ENCODE results near the gene TOX2. TPM values are rescaled to one million over a fixed set of nuclear protein-coding genes. Genes with fewer than 3 reads are reported as not detected.
A peak's percentile ranks its signal among the peaks of the same experiment; 100 is the strongest.

Gene TOX2
- polyA plus RNA-seq, 6 donors from 2014 or later, result 0.17 to 0.26 (median 0.26) TPM; not detected in 3

DNA sequence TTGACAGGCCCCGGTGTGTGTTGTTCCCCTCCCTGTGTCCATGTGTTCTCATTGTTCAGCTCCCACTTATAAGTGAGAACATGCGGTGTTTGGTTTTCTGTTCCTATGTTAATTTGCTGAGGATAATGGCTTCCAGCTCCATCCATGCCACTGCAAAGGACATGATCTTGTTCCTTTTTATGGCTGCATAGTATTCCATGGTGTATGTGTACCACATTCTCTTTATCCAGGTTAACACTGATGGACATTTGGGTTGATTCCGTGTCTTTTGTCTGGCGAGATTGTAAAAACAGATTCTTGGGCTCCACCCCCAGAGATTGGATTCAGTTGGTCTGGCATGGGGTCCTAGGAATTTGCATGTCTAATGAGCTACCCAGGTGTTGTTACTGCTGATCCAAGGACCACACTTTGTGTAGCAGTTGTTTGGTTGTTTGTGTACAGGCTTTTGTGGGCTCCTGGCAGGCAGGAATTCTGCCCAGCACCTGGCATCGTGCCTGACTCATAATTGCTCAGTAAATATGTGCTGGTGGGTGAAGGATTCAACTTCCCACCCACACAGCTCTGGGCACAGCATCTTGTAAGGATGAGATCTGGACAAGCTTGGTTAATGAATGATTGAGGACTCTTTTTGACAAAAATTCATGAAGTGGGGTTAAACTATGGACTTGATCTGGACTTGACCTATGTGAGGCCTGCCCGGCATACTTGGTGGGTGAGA, 5.2 kb downstream of the TOX2 start:
- H3K9me3 Mint-ChIP-seq, result peaks cover 0 to 9% (median 1%) of the 10 kb centered on the region in 7 donors
- H3K4me1 Mint-ChIP-seq, result peaks cover 6 to 22% (median 13%) of the 10 kb centered on the region in 3 donors
- no peak overlapping the region for H3K4me3 Mint-ChIP-seq
- DNase-seq (no peak), ATAC-seq (ENCODE audit: low read depth in 2 of 2) (no peak)
- H3K36me3 Mint-ChIP-seq, result no peaks in the 10 kb centered on the region
- H3K27ac Mint-ChIP-seq, result peak overlapping the region in 1 of 6 donors; percentile 24
- H3K27me3 Mint-ChIP-seq, result peaks cover 67 to 81% (median 75%) of the 10 kb centered on the region in 3 donors

DNA sequence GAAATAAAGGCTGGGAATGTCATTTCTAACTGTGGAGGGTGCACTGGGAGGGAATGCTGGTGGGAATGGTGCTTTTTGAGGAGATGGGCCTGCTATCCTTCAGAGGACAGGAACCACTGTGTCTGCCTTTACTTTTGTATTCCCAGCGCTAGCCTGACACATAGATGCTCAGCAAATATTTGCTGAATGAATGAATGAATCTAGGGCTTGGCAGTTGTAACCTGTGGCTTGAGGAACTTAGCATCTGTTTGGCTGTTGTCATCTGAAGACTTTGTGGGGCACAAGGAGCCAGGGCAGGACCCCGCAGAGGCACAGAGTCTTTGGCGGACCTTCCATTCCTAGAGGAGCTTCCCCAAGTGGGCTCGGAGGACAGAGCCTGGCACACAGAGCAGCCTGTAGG, 6.1 kb downstream of the TOX2 start:
- ATAC-seq (ENCODE audit: low read depth in 2 of 2) (no peak), DNase-seq (no peak)
- H3K27ac Mint-ChIP-seq, result no peak overlapping the region
- H3K4me1 Mint-ChIP-seq, result peaks cover 10 to 21% (median 11%) of the 10 kb centered on the region in 3 donors
- H3K4me3 Mint-ChIP-seq, result peak overlapping the region in 1 of 8 donors; percentile 29
- peaks cover 68 to 77% (median 77%) of the 10 kb centered on the region in 3 donors for H3K27me3 Mint-ChIP-seq
- peaks cover 0 to 9% (median 0%) of the 10 kb centered on the region in 7 donors for H3K9me3 Mint-ChIP-seq
- H3K36me3 Mint-ChIP-seq, result no peaks in the 10 kb centered on the region

DNA sequence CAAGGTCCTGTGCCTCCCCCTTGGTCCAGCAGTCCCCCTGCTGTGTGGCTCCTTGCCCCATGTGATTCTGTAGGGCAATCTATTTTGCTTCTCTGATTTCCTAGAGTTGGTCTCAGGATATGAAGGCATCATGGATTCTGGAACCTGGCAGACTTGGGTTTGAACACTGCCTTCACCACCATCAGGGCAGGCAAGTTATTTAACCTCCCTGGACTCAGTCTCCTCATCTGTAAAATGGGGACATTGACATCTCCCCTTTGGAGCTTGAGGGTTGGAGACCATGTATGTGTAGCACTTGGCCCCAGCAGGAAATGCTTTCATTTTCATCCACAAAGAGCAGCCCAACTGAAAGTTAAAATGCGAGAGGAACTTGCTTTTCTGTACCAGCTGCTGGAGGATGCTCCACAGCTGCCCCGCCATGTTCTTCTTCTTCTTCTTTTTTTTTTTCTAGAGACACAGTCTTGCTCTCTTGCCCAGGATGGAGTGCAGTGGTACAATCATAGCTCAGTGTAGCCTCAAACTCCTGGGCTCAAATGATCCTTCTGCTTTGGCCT, 6.7 kb downstream of the TOX2 start:
- H3K36me3 Mint-ChIP-seq, result no peaks in the 10 kb centered on the region
- ATAC-seq (ENCODE audit: low read depth in 2 of 2) (no peak), DNase-seq (no peak)
- H3K4me1 Mint-ChIP-seq, result peaks cover 9 to 21% (median 13%) of the 10 kb centered on the region in 3 donors
- no peak overlapping the region for H3K27ac Mint-ChIP-seq
- peaks cover 0 to 9% (median 0%) of the 10 kb centered on the region in 7 donors for H3K9me3 Mint-ChIP-seq
- H3K4me3 Mint-ChIP-seq, result no peak overlapping the region
- H3K27me3 Mint-ChIP-seq, result peaks cover 69 to 77% (median 72%) of the 10 kb centered on the region in 3 donors

DNA sequence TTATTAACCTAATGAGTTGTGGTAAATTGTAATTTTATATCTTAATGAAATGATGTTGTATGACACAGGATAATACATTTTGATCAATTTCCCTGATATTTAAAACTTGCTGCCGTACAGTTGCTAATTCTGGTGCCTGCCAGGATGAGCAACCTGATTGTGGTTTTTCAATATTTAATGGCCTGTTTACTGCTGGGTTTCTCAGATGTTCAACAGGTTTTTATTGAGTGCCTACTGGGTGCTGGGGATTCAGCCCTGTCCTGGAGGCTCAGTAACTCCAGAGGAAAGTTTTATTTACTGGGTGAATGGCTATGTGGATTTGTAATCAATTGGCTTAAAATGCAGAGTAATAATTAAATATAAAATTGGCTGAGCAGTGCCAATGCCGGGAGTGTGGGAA, 8.0 kb downstream of the TOX2 start:
- DNase-seq (no peak), ATAC-seq (ENCODE audit: low read depth in 2 of 2) (no peak)
- Mint-ChIP-seq H3K9me3 (peaks cover 0 to 9% (median 0%) of the 10 kb centered on the region in 7 donors), H3K27me3 (peaks cover 59 to 68% (median 62%) of the 10 kb centered on the region in 3 donors), H3K4me1 (peaks cover 5 to 15% (median 13%) of the 10 kb centered on the region in 3 donors), H3K27ac (no peak overlapping the region), H3K4me3 (no peak overlapping the region), H3K36me3 (no peaks in the 10 kb centered on the region)

DNA sequence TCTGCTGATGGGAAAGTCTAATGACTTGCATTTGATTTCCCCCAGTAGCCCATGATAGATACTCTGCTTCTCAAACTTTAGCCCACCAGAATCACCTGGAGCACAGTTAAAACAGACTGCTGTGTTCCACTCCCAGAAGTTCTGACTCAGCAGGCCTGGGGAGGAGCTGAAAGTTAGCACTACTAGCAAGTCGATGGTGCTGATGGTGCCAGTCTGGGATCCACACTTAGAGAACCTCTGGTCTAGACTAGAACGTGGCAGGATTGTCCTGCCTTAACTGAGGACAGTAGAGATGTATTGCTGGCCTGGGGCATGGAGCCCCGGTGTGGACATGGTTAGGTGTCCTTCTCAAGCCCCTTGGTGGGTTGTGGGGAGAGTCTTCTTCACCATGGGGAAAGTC, 8.7 kb downstream of the TOX2 start:
- no peak overlapping the region for H3K27ac Mint-ChIP-seq
- no peak overlapping the region for H3K4me3 Mint-ChIP-seq
- H3K9me3 Mint-ChIP-seq, result peaks cover 0 to 9% (median 1%) of the 10 kb centered on the region in 7 donors
- no peak for ATAC-seq (ENCODE audit: low read depth in 2 of 2)
- peaks cover 5 to 15% (median 13%) of the 10 kb centered on the region in 3 donors for H3K4me1 Mint-ChIP-seq
- no peak for DNase-seq
- H3K36me3 Mint-ChIP-seq, result no peaks in the 10 kb centered on the region
- H3K27me3 Mint-ChIP-seq, result peaks cover 51 to 62% (median 61%) of the 10 kb centered on the region in 3 donors

DNA sequence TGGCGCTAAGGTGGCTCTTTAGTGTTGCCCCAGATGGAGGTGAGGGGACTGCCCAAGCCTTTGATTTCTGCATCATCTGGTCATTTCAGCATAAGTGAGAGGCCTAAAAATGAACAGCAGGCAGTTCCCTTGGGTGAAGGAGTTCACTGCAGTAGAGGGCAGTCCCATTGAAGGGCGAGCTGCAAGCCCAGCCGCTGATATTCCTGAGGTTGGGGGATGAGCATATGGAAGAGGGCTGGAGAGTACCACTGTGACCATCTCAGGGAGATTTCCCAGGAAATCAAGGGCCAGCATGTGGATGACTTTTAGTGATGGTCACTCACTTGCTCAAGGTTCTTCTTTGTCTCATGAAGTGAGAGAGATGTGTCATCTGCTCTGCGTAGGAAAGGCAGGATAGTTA, 9.3 kb downstream of the TOX2 start:
- Mint-ChIP-seq H3K27ac (no peak overlapping the region), H3K4me1 (peaks cover 5 to 15% (median 13%) of the 10 kb centered on the region in 3 donors), H3K27me3 (peaks cover 46 to 62% (median 56%) of the 10 kb centered on the region in 3 donors), H3K4me3 (no peak overlapping the region), H3K9me3 (peaks cover 0 to 9% (median 1%) of the 10 kb centered on the region in 7 donors), H3K36me3 (no peaks in the 10 kb centered on the region)
- ATAC-seq (ENCODE audit: low read depth in 2 of 2) (no peak), DNase-seq (no peak)

DNA sequence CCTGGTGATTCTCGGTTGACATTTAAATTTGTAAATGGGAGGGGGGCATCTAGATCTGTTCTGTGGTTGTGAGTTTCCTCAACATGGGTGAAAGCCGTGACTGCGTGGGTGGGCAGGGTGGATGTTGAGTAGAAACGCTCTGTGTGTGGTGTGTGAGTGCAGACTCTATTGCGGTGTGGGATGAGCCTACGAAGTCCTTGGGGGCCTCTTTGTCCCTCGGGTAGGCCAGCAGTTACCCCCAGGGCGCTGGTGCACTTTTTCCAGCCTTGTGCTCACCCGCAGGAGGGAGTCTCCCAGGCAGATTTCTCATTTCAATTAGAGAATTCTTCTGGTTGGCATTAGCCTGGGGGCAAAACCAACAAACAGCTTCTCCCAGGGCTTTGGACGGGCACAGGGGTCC, 10.6 kb downstream of the TOX2 start:
- no peak for DNase-seq
- H3K4me1 Mint-ChIP-seq, result peaks cover 5 to 15% (median 13%) of the 10 kb centered on the region in 3 donors
- peak overlapping the region in 1 of 6 donors; percentile 5 for H3K27ac Mint-ChIP-seq
- ATAC-seq (ENCODE audit: low read depth in 2 of 2), result peak in 1 of 2 donors; percentile 28
- peaks cover 42 to 61% (median 47%) of the 10 kb centered on the region in 3 donors for H3K27me3 Mint-ChIP-seq
- peaks cover 0 to 3% (median 0%) of the 10 kb centered on the region in 7 donors for H3K9me3 Mint-ChIP-seq
- H3K36me3 Mint-ChIP-seq, result no peaks in the 10 kb centered on the region
- H3K4me3 Mint-ChIP-seq, result peak overlapping the region in 2 of 8 donors; percentile 18 to 60

DNA sequence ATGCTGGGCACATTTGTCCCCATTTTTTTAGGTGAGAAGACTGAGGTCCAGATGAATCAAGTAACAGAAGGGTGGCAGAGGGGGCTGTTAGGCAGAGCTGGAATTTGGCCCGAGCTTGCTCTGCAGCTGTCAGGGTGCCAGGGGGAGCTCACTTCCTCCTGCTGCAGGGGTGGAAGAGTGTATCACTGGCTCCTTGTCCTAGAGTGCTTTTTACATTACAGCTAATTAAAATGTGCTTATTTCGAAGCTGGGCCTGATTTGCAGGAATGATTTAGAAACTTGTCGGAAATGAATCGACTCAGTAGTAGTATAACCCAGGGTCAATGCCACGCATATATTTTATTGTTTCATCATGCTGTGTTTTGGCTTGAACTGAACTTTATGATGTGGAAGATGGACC, 11.1 kb downstream of the TOX2 start:
- H3K27me3 Mint-ChIP-seq, result peaks cover 38 to 55% (median 43%) of the 10 kb centered on the region in 3 donors
- H3K9me3 Mint-ChIP-seq, result peaks cover 0 to 3% (median 0%) of the 10 kb centered on the region in 7 donors
- peak overlapping the region in 2 of 6 donors; percentile 0 to 9 for H3K27ac Mint-ChIP-seq
- no peaks in the 10 kb centered on the region for H3K36me3 Mint-ChIP-seq
- no peak for DNase-seq
- H3K4me1 Mint-ChIP-seq, result peaks cover 5 to 15% (median 13%) of the 10 kb centered on the region in 3 donors
- H3K4me3 Mint-ChIP-seq, result peak overlapping the region in 3 of 8 donors; percentile 0 to 20 (median 18)
- no peak for ATAC-seq (ENCODE audit: low read depth in 2 of 2)

DNA sequence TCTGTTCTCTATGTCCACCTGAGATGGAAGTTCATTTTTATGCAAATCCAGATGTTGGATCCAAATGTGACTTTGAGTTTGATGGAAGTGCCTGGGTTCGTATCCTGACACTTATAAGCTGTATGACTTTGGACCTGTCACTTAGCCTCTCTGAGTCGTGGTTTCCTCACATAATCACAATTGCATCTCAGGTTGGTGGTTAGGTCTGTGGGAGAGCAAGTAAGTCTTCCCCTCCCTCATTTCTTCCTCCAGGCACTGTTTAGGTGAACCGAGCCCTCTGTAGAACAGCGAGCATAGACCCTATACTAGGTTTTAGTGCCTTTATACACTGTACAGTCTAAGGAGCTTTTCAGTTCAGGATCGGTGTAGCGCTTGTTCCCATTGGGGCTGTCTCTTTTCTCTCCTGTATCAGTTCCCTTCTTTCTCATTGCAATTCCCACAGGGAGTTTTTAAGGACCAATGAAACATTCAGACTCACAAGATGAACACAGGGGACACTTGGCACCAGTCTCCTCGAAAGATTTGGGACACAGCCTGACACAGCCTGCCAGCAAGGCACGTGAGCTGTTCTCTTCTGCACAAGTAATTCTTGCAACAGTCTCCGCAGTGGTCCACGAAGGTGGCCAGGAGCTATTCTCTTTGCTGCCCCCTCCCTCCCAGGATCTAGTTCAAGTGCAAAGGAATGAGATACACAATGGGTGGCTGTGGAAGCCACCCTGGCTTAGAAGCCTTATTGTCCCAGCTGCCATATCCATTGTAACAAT, 11.8 kb downstream of the TOX2 start:
- no peak for DNase-seq
- Mint-ChIP-seq H3K4me3 (no peak overlapping the region), H3K27ac (no peak overlapping the region), H3K9me3 (peaks cover 0 to 3% (median under 1%) of the 10 kb centered on the region in 7 donors), H3K27me3 (peaks cover 40 to 60% (median 42%) of the 10 kb centered on the region in 3 donors), H3K36me3 (no peaks in the 10 kb centered on the region), H3K4me1 (peaks cover 5 to 15% (median 13%) of the 10 kb centered on the region in 3 donors)
- ATAC-seq (ENCODE audit: low read depth in 2 of 2), result no peak

DNA sequence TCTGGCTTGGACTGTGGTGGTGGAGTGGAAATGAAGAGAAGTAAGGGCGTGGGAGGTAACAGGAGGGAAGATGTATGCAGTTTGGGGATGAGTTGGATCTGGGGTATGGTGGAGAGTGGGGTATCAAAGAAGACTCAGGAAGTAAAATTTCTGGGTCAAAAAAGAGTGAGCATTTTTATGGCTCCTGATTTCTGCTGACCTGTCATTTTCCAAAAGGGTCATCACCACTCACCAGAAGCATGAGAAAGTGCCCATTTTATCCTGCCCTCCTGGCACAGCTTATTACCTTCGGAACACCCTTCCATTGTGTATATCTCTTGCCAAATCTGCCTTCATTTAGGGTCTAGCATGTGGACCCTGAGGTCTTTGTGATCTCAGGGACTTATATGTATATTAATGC, 17.3 kb downstream of the TOX2 start:
- no peak overlapping the region for H3K4me3 Mint-ChIP-seq
- ATAC-seq (ENCODE audit: low read depth in 2 of 2), result no peak
- peaks cover 17 to 45% (median 44%) of the 10 kb centered on the region in 3 donors for H3K27me3 Mint-ChIP-seq
- H3K36me3 Mint-ChIP-seq, result no peaks in the 10 kb centered on the region
- no peaks in the 10 kb centered on the region for H3K4me1 Mint-ChIP-seq
- DNase-seq, result no peak
- peak overlapping the region in 1 of 6 donors; percentile 44 for H3K27ac Mint-ChIP-seq
- H3K9me3 Mint-ChIP-seq, result peaks cover 0 to 4% (median 1%) of the 10 kb centered on the region in 7 donors

DNA sequence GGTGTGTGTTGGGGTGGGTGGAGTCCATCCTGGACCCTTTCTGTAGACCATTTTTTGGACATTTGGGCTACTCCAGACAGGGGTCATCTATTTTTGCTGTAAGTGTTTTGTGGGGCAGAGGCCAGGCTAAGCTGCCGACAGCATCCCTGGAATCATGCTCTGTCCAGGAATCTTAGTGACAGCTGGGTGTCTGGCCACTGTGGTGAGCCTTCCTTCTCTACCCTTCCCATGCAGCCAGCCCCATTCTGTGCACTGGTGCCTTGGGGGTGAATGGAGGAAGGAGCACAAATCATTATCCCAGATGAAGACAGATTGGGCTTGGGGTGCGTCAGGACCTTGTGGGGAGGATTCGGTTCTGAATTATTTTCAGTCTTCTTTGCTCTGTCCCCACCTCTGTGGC, 20.2 kb downstream of the TOX2 start:
- DNase-seq (no peak), ATAC-seq (ENCODE audit: low read depth in 2 of 2) (no peak)
- no peaks in the 10 kb centered on the region for H3K36me3 Mint-ChIP-seq
- H3K9me3 Mint-ChIP-seq, result peaks cover 0 to 3% (median 1%) of the 10 kb centered on the region in 7 donors
- H3K4me3 Mint-ChIP-seq, result no peak overlapping the region
- peaks cover 13 to 42% (median 37%) of the 10 kb centered on the region in 3 donors for H3K27me3 Mint-ChIP-seq
- no peaks in the 10 kb centered on the region for H3K4me1 Mint-ChIP-seq
- H3K27ac Mint-ChIP-seq, result no peak overlapping the region

DNA sequence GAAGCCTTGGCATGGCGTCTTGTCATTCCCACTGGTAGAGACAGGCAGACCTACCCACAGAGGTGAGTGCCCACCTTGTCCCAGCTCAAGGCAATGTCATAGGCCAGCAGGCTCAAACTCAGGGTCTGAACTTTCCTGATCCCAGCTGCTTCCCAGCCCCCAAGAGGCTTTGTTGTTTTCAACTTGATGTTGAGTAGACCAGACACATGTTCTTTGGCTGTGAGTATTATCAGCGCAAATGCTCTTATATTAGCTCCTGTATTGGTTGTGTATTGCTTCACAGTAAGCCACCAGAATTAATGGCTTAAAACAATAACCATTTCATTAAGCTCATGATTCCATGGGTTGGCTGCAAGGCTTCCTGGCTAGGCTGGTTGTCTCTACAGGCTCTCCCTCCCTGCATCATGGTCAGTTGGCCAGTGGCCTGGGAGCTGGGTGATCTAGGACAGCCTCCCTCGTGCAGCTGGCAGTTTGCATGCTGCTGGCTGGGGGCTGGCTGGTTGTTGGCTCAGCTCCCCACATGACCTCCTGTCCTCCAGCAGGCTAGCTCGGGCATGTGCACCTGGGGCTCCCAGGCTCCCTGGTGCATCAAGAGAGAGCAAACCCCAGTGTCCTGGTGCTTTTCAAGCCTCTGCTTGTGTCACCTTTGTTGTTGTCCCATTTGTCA, 21.6 kb downstream of the TOX2 start:
- no peak overlapping the region for H3K27ac Mint-ChIP-seq
- peaks cover 13 to 38% (median 28%) of the 10 kb centered on the region in 3 donors for H3K27me3 Mint-ChIP-seq
- H3K9me3 Mint-ChIP-seq, result peaks cover 0 to 3% (median 1%) of the 10 kb centered on the region in 7 donors
- no peak overlapping the region for H3K4me3 Mint-ChIP-seq
- ATAC-seq (ENCODE audit: low read depth in 2 of 2) (no peak), DNase-seq (no peak)
- H3K36me3 Mint-ChIP-seq, result no peaks in the 10 kb centered on the region
- H3K4me1 Mint-ChIP-seq, result no peaks in the 10 kb centered on the region

DNA sequence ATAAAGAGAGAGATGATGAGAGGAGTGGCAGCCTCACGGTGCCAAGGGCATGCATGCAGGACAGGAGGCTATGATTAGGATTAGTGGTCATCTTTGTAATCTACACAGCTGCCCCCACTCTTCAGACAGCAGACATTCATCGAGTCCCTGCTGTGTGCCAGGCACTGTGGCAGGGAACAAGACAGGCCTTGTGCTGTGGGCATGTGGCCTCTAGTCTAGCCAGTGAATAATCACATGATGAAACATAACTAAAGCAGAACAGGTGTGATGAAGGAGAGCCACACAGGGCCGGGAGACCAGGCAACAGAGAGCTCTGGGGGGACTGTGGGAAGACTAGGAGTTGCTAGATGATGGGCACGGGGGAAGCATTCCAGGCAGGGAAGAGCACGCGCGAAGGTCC, 22.2 kb downstream of the TOX2 start:
- Mint-ChIP-seq H3K4me1 (peaks cover 0 to 4% (median 3%) of the 10 kb centered on the region in 3 donors), H3K36me3 (no peaks in the 10 kb centered on the region), H3K27ac (peak overlapping the region in 1 of 6 donors; percentile 16), H3K9me3 (peaks cover 0 to 1% (median 0%) of the 10 kb centered on the region in 7 donors), H3K27me3 (peaks cover 10 to 33% (median 23%) of the 10 kb centered on the region in 3 donors), H3K4me3 (no peak overlapping the region)
- ATAC-seq (ENCODE audit: low read depth in 2 of 2) (no peak), DNase-seq (no peak)

Measured in naive B cell (primary cell).